Activated CD4-positive, CD25-positive, alpha-beta regulatory T cell treated with anti-CD3 and anti-CD28 coated beads, Interleukin-2, amount 50 U/mL, for 72 hours (primary cell): ENCODE results near the gene ZBTB8OS.
"Not testable (repeated sequence)": the region's sequence is repeated elsewhere in the genome, so short reads cannot be mapped to it uniquely, and the experiment has no call there.

Experiments
- DNase-seq: peaks from one replicate; pipeline ENCODE4 v3.0.0; 2021

The ZBTB8OS gene

GRCh38 chr1:32650248-32650751 is at the start of gene ZBTB8OS:
ZBTB8OS (minus strand) TSS chr1:32650550; CDS start chr1:32650529, 21 bp downstream.
- DNase-seq, result peak; percentile 82

- DNase-seq, result not testable (repeated sequence)
These were observed 46.6 kb upstream of the ZBTB8OS start for GRCh38 chr1:32696996-32697395.

GRCh38 chr1:32696041-32696440 is 45.7 kb upstream of the ZBTB8OS start:
- no peak for DNase-seq

- no peak for DNase-seq
These were observed 45.0 kb upstream of the ZBTB8OS start for GRCh38 chr1:32695098-32695904.

- no peak for DNase-seq
These were observed 43.3 kb upstream of the ZBTB8OS start for GRCh38 chr1:32693455-32694174.

- DNase-seq, result no peak
These were observed 36.0 kb upstream of the ZBTB8OS start for GRCh38 chr1:32686387-32686786.

GRCh38 chr1:32685498-32685897 is 35.1 kb upstream of the ZBTB8OS start:
- no peak for DNase-seq

GRCh38 chr1:32684167-32684811 is 33.9 kb upstream of the ZBTB8OS start:
- no peak for DNase-seq

GRCh38 chr1:32683397-32683796 is 33.0 kb upstream of the ZBTB8OS start:
- DNase-seq, result no peak

GRCh38 chr1:32681999-32682398 is 31.6 kb upstream of the ZBTB8OS start:
- no peak for DNase-seq

- DNase-seq, result no peak
These were observed 31.2 kb upstream of the ZBTB8OS start for GRCh38 chr1:32681509-32681908.

GRCh38 chr1:32680642-32681041 is 30.3 kb upstream of the ZBTB8OS start:
- no peak for DNase-seq

- DNase-seq, result not testable (repeated sequence)
These were observed 29.6 kb upstream of the ZBTB8OS start for GRCh38 chr1:32679993-32680392.

GRCh38 chr1:32676945-32677344 is 26.6 kb upstream of the ZBTB8OS start:
- no peak for DNase-seq

GRCh38 chr1:32668716-32669115 is 18.4 kb upstream of the ZBTB8OS start:
- not testable (repeated sequence) for DNase-seq

- DNase-seq, result no peak
These were observed 16.7 kb upstream of the ZBTB8OS start for GRCh38 chr1:32666901-32667566.

GRCh38 chr1:32665915-32666314 is 15.6 kb upstream of the ZBTB8OS start:
- no peak for DNase-seq

- no peak for DNase-seq
These were observed 9.2 kb upstream of the ZBTB8OS start for GRCh38 chr1:32659581-32659980.

- no peak for DNase-seq
These were observed 2.1 kb upstream of the ZBTB8OS start for GRCh38 chr1:32652244-32652962.

- no peak for DNase-seq
These were observed 1.2 kb upstream of the ZBTB8OS start for GRCh38 chr1:32651461-32652073.

- DNase-seq, result peak; percentile 99
These were observed 556 bp upstream of the ZBTB8OS start, which contains the start of gene RBBP4 for GRCh38 chr1:32650752-32651460. RBBP4 (plus strand) TSS chr1:32651208; CDS start chr1:32651307, 99 bp downstream.
